ENCODE results near the gene PARK7.

Gene PARK7

DNA sequence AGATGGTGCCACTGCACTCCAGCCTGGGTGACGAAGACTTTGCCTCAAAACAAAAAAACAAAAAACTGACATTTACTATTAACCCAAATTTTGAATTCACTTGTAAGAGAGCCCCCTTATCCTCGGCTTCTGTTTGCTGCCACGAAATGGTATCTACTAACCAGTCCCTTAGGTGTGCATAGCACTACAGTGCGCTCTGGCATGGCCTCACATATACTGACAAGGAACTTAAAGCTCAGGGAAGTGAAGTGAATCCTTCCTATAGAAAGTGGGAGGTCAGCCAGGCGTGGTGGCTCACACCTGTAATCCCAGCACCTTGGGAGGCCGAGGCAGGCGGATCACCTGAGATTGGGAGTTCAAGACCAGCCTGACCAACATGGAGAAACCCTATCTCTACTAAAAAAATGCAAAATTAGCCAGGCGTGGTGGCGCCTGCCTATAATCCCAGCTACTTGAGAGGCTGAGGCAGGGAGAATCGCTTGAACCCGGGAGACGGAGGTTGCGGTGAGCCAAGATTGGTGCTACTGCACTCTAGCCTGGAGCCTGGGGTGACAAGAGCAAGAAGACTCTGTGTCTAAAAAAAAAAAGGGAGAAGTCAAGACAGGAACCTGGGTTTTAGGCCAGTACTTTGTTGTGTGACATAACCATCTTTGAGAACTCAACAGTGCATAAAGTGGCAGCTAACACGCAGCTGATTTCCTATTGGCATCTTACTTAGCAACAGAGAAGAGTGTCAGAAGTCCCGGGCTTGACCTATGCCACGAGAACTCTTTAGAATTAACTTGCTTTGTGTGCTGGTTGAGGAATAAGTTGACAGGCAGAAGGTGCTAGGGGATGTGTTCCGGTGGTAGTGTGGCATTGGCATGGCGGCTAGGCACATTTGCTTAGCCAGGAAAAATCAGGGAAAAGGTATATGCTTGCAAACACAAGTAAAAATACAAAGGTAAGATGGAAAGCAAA, 47.8 kb downstream of the PARK7 start:
- no peak for DNase-seq (ENCODE audit: low spot score)

DNA sequence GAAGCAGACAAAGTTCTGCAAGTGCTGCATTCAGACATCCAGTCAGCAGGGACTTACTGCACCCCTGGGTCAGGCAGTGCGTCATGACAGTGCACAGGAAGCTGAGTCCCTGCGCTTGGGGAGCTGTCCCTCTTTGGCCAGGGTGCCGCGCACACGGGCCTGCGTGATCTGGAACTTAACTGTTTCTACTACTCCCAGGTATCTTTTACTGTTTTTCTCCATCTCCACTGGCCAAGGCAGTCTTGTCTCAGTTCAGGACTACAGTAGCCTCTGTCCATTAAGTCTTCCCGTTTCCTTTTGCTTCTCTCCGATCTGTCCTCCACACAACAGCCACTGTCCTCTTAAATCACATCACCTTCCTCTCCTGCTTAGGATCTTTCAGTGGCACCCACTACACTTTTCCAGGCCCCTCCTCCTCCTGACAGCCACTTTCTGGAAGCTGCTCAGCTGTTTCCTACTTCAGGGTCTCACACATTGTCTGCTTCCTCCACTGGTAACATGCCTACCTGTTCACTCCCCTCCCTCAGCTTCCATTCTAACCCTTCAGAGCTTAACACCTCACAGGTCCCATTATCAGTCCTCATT, 48.7 kb downstream of the PARK7 start:
- DNase-seq (ENCODE audit: low spot score), result no peak

DNA sequence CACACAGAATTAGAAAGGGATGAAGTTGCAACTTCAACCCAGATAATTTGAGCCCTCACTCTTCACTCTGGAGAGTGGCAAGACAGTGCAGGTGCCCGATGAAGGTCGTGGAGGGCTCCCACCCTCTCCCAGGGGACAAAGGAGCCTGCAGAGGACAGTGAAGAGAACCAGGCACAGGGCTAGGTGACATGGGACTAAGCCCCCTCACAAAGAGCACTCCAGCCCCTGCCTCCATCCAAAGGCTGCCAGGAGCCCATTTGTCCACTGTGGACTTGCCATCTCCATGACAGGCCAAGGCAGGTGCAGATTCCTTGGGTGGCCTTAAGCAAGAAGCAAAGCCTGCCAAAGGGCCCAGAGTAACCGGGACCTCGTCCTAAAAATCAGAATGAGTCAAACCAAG, 49.5 kb downstream of the PARK7 start:
- no peak for DNase-seq (ENCODE audit: low spot score)

DNA sequence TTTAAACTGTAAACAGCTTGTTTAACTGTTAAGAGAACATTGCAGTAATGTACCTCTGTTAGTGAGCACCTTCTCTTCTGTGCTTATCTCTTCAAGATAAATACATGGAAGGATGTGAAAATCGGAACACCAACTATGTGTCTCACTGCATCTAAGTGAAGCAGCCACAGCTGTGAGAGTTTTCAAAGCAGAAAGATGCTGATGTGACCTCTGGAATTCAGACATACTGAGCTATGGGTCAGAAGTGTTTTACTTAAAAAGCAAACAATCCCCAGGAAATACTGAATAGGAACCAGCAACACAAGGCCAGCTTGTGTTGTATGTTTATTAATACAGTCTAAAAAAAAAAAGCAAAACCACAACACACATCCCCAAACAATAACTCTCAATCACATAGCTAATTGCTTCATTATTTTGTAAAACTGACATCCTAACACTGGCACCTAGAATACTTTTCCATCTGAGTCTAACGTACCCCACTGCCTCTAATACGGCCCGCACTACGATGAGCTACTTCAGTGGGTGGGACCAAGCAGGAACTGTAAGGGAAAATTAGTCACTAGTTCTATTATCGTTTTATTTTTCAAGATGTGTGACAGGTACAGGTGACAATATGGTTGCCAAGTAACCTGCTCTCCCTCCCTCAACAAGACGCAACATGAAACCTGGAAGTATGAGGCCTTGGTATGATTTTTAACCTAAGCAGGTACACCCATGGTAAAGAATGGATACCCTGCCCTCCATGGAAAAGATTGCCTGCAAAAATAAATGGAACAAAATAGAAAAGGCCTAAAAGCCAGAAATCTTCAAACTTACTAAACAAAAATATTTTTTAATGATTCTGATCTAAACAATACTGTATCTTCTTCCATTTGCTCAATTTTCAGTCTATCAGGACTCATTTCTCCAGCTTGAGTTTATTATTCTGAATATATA, 50.7 kb downstream of the PARK7 start:
- DNase-seq (ENCODE audit: low spot score), result no peak

DNA sequence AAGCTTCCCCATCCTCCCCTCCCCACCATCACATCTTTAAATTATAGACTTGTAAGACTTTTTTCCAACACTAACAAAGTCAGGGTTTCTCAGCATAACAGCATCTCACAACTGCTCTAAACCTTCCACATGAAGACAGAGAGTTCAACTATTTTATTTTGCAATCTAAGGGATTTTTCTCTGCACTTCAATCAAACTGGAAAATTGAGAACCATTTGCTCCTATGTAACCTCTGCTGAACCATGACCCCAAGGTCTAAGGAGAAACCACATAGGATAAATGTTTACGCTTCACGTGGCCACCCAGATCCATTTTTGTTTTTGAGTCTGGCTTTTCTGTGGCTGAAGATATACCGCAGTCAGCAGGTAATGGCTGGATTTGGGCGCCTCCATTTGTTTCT, 51.4 kb downstream of the PARK7 start:
- no peak for DNase-seq (ENCODE audit: low spot score)

DNA sequence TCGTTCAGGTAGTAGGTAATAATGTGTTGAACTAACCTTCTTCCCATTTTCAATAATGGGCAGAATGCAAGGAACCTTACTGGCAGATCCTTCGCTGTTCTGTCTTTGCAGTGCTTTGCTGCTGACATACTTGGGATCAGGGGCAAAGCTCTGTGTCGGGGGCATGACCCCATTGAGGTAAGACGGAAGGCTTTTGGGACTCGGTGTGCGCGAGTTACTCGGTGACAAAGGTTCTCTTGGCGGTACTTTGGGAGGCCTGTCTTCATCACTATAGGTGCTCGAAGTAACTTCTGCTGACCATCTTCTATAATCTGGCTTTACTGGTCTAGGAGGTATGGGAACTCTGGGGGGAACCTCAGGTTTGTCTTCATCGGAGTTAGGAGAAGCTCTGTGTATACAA, 51.9 kb downstream of the PARK7 start:
- DNase-seq (ENCODE audit: low spot score), result no peak

DNA sequence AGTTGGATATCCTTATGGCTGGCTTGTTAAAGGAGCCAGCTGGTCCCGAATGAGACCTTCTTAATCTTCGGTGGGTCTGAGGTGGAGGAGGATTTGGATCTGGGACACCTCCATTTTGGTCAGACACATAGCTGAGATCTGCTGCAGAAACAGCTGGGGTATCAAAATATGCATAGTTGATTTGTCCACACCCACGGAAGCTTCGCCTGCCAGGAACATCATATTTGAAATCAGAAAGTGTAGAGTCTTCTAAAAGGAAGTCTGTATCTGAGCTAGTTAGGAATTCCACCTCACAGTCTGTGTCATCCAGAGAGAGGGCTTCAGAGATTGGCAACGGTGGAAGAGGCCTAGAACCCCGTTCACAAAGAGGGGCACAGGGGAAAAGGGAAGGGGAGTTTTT, 52.3 kb downstream of the PARK7 start:
- no peak for DNase-seq (ENCODE audit: low spot score)

DNA sequence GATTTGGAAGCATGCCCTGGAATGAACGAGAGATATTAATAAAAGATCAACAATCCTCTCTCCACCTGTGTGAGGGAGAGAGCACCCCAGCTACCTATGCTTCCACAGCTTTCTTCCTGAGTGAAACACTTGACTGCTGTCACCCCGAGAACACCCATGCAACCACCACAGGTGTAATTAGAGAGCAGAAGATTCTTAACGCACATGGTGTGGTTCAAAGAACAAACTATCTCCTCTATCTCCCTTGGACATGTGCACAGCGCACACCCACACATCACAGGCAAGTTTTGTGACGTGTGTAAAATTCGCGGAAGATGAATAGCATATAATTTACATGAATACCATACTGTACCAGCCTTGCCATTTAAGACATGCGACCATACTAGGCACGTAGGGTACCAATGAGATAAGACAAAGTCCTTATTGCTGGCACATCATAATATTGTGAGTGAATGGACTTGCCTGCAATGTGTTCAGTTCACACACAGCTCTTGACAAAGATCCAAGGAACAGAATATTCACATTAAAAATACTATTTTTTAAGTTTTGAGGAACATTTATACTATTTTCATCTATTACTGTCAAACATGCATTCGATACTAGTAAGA, 53.0 kb downstream of the PARK7 start:
- no peak for DNase-seq (ENCODE audit: low spot score)

DNA sequence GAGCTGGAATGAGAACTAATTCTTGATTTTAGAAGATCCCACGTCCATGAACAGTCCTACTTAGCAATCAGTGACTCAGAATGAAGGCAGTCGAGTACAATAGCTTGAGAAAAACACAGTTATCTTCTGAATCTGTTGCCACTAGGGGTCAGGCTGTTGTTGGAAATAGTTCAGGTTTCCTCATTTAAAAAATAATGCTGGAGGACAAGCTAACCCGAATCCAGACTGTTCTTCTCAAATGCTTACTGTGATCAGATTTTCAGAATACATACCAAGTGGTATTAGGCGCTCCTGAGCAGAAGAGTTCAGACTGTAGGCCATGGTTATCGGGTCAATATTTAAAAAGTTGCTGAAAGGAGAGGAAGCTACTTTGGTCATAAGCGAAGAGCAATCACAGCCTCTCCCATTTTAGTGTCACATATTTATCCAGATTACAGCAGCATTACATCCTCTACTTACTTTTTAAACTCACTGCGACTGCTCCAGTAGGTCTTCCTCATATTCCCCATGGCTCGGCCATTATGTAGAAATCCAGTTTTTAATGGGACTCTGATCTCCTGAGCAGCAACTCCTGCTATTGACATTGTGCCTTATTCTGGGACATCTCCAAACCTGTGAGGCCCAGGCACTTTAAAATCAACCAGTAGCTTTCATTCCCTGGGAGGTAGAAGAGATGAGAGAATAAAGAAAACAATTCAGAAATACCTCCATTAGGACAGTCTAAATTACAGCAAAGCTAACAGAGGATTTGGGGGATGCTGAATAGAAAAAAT, 53.7 kb downstream of the PARK7 start:
- peak; percentile 44 for DNase-seq (ENCODE audit: low spot score)

DNA sequence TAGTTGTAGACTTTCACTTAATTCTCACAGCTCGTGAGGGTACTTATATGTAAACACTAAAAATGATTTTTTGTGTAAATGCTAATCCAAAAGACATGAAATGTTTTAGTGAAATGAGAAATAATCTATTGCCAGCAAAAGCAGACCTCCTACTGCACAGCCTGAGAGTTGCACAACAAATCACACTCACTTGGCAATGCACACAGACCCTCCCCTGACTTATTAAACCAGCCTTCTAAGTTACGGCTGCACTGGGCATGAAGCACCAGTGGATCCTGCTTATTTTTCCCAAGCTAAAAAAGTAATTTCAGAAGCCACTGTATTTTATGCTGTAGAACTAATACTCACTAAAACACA, 54.3 kb downstream of the PARK7 start:
- DNase-seq (ENCODE audit: low spot score), result no peak

DNA sequence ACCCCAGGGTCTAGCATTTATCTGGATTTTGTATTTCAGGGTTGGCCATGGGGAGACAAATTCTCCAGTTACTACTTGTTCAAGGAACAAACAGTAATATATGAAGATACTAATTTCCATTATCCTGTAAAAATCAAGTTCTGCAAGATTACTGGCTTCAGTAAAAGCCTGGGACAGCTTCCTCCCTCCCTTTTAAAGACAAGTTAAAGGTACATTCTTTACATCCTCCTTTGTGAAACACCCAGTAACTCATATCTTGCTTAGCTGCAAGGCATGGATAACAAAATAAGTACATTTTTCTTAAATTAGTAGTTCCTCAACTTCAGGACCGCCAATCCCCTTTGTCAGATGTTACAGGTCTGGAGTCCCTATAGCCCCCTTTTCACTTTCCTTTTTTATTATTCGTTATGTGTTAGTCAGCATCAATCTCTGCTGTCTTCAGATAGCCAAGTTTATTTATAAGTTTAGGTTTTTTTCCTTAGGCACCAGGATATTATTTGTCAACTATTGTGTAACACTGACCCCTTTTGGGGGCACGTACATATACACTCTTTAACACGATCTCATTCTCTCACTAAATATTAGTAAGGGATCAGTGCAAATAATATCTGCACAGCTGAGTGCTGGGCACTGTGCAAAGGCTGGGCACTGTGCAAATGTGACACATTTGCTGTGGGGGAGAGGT, 54.8 kb downstream of the PARK7 start:
- no peak for DNase-seq (ENCODE audit: low spot score)

DNA sequence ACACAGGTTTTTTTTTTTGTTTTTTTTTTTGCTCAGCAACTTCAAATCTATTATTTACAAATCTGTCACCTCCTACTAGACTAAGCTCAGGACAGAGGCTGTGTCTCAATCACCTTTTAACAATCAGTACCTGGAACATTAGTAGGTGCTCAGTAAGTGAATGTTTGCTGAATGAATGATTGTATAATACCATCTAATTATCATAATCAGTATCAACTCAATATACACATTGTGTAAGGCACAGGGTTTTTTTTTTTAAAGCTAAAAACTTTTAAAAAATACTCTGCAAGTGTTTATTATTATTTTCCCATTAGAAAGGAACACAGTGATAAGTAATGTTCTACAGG, 55.4 kb downstream of the PARK7 start:
- DNase-seq (ENCODE audit: low spot score), result no peak

DNA sequence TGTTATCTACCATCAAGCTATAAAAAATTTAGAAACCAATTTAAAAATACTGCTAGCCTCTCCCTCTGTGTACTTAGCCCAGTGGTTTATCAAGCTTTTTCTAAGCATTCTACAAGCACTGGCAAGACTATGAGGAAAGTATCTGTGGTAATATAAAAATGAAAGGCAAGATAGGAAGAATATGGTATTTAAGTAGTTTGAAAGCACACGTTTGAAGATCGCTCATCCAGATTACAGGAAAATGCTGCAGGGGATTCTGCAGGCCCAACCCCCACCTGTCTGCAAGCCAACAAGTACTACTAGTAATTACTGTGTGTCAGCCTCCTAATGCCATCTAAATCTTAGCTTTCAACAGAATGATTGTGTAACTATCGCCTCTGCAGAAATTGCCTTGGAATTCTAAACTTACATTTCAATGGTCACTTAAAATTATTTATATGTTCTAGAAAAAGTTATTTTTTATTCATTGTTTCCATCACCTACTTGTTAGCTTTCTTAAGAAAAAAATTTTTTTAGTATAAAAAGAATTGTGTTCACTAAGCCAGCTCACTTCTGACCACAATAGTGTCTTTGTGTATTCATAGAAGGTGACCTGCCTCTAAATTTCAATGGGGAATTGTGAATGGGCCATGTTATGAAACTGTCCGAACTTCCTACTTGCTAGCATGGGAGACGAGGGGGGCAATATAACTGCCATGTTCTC, 56.1 kb downstream of the PARK7 start:
- DNase-seq (ENCODE audit: low spot score), result no peak

DNA sequence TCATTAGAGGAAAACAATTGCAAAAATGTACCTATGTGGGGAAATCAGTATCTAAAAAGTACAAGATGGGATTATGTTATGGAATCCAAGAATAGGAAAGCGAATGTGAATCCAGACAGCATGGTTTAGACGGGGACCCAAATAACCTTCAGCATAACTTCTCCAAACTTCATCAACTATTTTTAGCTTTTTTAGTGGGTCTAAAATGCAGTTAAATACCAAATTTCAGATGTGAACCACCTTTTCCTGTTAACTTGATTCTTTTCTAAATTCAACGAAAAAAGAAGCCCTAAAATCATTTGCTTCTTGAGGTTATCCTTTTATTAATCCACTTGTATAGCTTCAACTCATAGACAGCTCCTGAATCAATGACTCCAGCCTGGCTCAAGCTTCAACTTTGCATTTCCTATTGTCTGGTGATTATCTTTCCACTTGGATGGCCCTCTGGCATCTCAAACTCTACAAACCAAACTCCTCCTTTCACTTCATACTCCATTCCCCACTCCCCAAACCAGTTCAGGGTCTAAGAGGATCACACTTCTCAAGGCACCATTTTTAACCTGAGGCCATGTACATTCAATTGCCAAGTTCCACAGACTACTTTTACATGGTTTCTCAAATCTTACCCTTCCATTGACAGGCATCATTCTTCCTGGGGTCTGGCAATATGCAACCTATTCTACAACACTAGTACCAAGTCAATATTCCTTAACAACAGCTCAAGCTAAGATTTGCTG, 57.1 kb downstream of the PARK7 start:
- DNase-seq (ENCODE audit: low spot score), result no peak

DNA sequence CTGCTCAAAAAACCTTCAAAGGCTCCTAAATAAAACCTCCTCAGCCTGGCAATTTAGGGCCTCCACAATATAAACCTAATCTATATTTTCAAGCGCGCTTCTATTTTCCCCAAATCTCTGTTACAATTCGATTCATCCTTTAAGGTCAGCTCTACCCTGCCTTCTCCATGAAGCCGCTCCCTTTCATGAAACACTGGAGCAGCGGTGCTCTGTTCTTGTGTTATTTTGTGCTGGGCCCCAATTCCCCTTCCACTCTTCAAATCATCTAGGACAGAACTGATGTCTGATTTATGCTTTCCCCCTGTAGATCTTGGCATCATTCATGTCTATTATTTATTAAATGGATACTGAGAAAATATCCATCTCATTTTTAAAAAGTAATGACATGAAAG, 57.7 kb downstream of the PARK7 start:
- no peak for DNase-seq (ENCODE audit: low spot score)

DNA sequence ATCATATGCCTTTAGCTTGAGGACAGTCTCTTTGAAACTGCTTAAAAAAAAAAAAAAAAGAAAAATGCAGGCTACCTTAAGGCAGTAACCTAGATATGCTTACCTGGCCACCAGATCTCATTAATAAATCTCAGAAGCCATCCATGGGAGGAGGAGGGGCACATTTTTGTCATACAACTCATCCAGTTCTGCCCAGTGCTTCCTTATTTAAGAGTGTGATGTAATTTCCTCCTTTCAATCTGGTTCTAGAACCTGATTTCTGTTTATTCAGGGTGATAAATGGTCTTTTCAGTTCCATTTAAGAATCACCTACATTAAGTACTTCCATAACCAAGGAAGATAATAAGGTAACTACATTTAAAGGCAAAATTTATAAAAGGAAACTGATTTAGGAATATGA, 58.5 kb downstream of the PARK7 start:
- DNase-seq (ENCODE audit: low spot score), result no peak

DNA sequence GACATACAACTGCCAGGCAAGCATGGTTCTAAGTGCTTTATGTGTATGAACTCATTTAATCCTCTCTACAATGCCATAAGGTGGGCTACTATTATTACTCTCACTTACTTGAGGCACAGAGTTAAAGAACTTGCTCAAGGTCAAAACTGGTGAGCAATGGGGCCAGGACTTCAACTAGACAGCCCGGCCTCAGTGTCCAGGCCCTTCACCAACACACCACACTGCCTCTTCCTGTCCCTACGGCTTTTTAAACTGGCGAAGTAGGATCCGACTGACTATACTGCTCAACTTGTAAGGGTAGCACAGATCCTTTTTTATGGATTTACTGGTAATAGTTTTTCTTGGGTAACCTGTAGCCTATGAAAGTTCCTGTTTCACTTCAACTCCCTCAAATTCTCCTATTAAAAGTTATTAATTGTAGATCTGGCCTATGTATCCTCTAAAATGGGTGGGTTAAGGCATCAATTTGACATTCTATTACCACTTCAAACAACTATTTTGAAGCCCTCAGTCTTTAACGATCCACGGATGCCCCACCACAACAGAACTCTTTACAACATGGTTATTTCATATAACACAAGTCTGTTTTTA, 60.3 kb downstream of the PARK7 start:
- DNase-seq (ENCODE audit: low spot score), result no peak

DNA sequence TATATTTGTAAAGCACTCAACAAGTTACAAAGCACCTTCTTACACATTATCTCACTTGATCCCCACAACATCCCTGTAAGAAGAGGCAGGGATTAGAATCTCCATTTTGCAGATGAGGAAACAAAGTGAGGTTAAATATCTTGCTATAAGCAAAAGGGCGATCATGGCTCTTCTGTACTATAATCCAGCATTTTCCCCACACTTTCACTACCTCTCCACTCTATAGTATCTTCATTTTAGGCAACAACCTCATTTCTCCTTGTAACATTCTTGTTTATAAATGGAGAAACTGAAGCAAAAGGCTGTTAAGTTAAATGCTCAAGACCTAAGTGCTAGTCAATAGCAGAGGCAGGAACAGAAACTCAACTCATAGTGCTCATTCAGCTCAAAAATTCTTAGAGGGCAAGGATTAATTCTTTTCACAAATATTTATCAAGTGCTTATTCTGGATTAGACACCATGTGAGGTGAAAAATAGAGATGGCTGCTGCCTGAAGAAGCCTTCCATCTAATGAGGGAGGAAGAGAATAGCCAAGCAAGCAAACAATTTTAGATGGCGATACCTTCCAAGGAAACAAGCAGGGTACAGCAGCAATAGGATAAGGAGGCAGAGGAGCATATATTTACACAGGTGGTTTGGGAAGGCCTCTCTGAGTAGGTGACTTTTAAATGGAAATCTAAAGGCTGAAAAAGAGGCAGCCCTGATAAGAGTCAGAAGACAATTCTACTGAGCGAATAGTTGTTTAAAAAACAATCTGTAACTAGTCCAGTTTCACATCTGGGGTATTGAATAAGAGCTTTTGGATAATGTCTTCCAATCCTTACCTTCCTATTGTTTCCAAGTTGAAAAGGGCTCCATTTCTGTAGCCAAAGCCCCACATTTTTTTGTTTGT, 61.1 kb downstream of the PARK7 start:
- DNase-seq (ENCODE audit: low spot score), result no peak
